LNCAP (cell line): ENCODE data around the gene SAMD10.

ENCODE experiments used
- CTCF ChIP-seq: fragments of 450-650 bp; IDR thresholded peaks from 2 replicates; pipeline ENCODE4 v1.5.1; 2017; ENCODE audit warnings: mild to moderate bottlenecking

The SAMD10 gene

GRCh38 chr20:63962426-63963347 lies 16.8 kb downstream of the SAMD10 start:
- TF ChIP-seq CTCF, result no peak

GRCh38 chr20:63961664-63962425 lies 17.6 kb downstream of the SAMD10 start:
- TF ChIP-seq CTCF, result no peak

GRCh38 chr20:63959699-63960075 lies 19.8 kb downstream of the SAMD10 start:
- TF ChIP-seq CTCF, result no peak

- no peak for TF ChIP-seq CTCF
Measured at GRCh38 chr20:63958964-63959698, 20.3 kb downstream of the SAMD10 start.

GRCh38 chr20:63958471-63958870 lies 21.0 kb downstream of the SAMD10 start:
- no peak for TF ChIP-seq CTCF

- TF ChIP-seq CTCF, result no peak
Measured at GRCh38 chr20:63957690-63958441, 21.6 kb downstream of the SAMD10 start.
